ENCODE measurements around the gene PPP1R7. TPM values are rescaled to one million over a fixed set of nuclear protein-coding genes. Genes with fewer than 3 reads are reported as not detected.

The PPP1R7 gene
- total RNA-seq, 1 experiment from 2014 or later: 45.4 TPM

GRCh38 chr2:241118737-241119505 is 31.3 kb upstream of the PPP1R7 start:
- Histone ChIP-seq H3K27ac (ENCODE audit: low read depth, low read length) (no peak overlapping the region), H3K9me3 (ENCODE audit: control insufficient read depth in 1 of 2, insufficient read depth in 1 of 2, low read depth in 1 of 2, low read length in 2 of 2) (no peaks in the 10 kb centered on the region), H4K20me1 (ENCODE audit: insufficient read depth) (no peaks in the 10 kb centered on the region), H3K9me2 (ENCODE audit: insufficient read depth) (no peaks in the 10 kb centered on the region), H3K36me3 (ENCODE audit: control insufficient read depth in 1 of 2, insufficient read depth in 2 of 2, low read length in 2 of 2) (peaks cover 0 to 2% of the 10 kb centered on the region in 2 experiments; a peak in 1 of 4 replicates), H3K4me2 (ENCODE audit: low read length) (no peak overlapping the region), H3K9ac (ENCODE audit: low read length) (no peak overlapping the region), H3K79me2 (ENCODE audit: insufficient read depth, low read length) (no peaks in the 10 kb centered on the region), H2AFZ (ENCODE audit: low read depth, low read length, poor library complexity, severe bottlenecking) (no peak overlapping the region), H3K27me3 (ENCODE audit: insufficient read depth, low read length) (no peaks in the 10 kb centered on the region), H3K4me3 (replicated peaks in 1 of 2; ENCODE audit: low read depth in 1 of 2, low read length in 2 of 2) (no peak overlapping the region), H3K4me1 (ENCODE audit: control insufficient read depth in 1 of 2, insufficient read depth in 2 of 2, low read length in 2 of 2) (peaks cover 0 to 3% of the 10 kb centered on the region in 2 experiments; a peak in 1 of 4 replicates)
- DNase-seq (ENCODE audit: low read depth, low spot score) (no peak), ATAC-seq (no peak)
- POLR2A ChIA-PET: no interaction called here
- TF ChIP-seq CBX3 (IDR thresholded peaks at IDR 0.05; ENCODE audit: low read depth) (no peak), EZH2phosphoT487 (IDR thresholded peaks at IDR 0.05; ENCODE audit: borderline replicate concordance) (no peak), ELF1 (IDR thresholded peaks at IDR 0.05; ENCODE audit: borderline replicate concordance, low read depth) (no peak), JUND (IDR thresholded peaks at IDR 0.05) (no peak), TCF7L2 (IDR thresholded peaks at IDR 0.05; ENCODE audit: borderline replicate concordance, extremely low read depth, insufficient read depth, insufficient read length) (no peak), SIN3A (IDR thresholded peaks at IDR 0.05; ENCODE audit: low read depth) (no peak), FOSL1 (IDR thresholded peaks at IDR 0.05; ENCODE audit: low read depth) (no peak), RAD21 (IDR thresholded peaks at IDR 0.05; ENCODE audit: low read depth) (no peak), CTCF (IDR thresholded peaks at IDR 0.05 in 2 of 3, conservative IDR thresholded peaks at IDR 0.05 in 1 of 3; ENCODE audit: borderline replicate concordance in 1 of 3, insufficient read depth in 1 of 3, low read depth in 2 of 3, low read length in 2 of 3) (no peak), CEBPB (IDR thresholded peaks at IDR 0.05; ENCODE audit: low read depth) (no peak), ATF3 (IDR thresholded peaks at IDR 0.05) (no peak)
- TF ChIP-seq, protein P1, sequence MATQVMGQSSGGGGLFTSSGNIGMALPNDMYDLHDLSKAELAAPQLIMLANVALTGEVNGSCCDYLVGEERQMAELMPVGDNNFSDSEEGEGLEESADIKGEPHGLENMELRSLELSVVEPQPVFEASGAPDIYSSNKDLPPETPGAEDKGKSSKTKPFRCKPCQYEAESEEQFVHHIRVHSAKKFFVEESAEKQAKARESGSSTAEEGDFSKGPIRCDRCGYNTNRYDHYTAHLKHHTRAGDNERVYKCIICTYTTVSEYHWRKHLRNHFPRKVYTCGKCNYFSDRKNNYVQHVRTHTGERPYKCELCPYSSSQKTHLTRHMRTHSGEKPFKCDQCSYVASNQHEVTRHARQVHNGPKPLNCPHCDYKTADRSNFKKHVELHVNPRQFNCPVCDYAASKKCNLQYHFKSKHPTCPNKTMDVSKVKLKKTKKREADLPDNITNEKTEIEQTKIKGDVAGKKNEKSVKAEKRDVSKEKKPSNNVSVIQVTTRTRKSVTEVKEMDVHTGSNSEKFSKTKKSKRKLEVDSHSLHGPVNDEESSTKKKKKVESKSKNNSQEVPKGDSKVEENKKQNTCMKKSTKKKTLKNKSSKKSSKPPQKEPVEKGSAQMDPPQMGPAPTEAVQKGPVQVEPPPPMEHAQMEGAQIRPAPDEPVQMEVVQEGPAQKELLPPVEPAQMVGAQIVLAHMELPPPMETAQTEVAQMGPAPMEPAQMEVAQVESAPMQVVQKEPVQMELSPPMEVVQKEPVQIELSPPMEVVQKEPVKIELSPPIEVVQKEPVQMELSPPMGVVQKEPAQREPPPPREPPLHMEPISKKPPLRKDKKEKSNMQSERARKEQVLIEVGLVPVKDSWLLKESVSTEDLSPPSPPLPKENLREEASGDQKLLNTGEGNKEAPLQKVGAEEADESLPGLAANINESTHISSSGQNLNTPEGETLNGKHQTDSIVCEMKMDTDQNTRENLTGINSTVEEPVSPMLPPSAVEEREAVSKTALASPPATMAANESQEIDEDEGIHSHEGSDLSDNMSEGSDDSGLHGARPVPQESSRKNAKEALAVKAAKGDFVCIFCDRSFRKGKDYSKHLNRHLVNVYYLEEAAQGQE (IDR thresholded peaks at IDR 0.05; ENCODE audit: low read depth): no peak
- intact Hi-C loops (cut with micrococcal nuclease): no loop called here
- CTCF ChIA-PET: no interaction called here
- no TSS peak for BruUV-seq (replicated peaks)
- RAD21 ChIA-PET (ENCODE audit: low non-redundant PET in 1 of 2, low total read pairs in 2 of 2, uncharacterized antibody in 2 of 2, unreplicated experiment in 2 of 2): no interaction called here

Data from HCT116 (cell line).